MG63 (cell line): ENCODE measurements around the gene CROCC2. TPM values are rescaled to one million over a fixed set of nuclear protein-coding genes. Genes with fewer than 3 reads are reported as not detected.

Source experiments
- DNase-seq: peaks from one replicate; pipeline ENCODE4 v3.0.0-alpha.2; 2020
- H3K27me3 ChIP-seq: fragments of 250-450 bp; sonication (Bioruptor Pico); 2 replicates; pipeline ENCODE4 v1.5.1; 2020; ENCODE audit warnings: mild to moderate bottlenecking, moderate library complexity
- H3K36me3 ChIP-seq: fragments of 250-450 bp; sonication (Bioruptor Pico); 2 replicates; pipeline ENCODE4 v1.5.1; 2020; ENCODE audit warnings: mild to moderate bottlenecking, moderate library complexity
- H3K4me3 ChIP-seq: fragments of 250-450 bp; sonication (Bioruptor Pico); 2 replicates; pipeline ENCODE4 v1.5.1; 2020; ENCODE audit warnings: mild to moderate bottlenecking, moderate library complexity
- H3K9me3 ChIP-seq: fragments of 250-450 bp; sonication (Bioruptor Pico); 2 replicates; pipeline ENCODE4 v1.5.1; 2020; ENCODE audit warnings: mild to moderate bottlenecking, moderate library complexity
- total RNA-seq: library from RNA; depleted of rRNA; stranded (reverse); fragments of >200 nt; shearing (Covaris generic); gene quantifications from 2 replicates; pipeline ENCODE4 v1.2.3, GENCODE V29; 2014; ENCODE audit warnings: low replicate concordance

Gene CROCC2
- total RNA-seq, 1 experiment from 2014 or later: not detected

DNA sequence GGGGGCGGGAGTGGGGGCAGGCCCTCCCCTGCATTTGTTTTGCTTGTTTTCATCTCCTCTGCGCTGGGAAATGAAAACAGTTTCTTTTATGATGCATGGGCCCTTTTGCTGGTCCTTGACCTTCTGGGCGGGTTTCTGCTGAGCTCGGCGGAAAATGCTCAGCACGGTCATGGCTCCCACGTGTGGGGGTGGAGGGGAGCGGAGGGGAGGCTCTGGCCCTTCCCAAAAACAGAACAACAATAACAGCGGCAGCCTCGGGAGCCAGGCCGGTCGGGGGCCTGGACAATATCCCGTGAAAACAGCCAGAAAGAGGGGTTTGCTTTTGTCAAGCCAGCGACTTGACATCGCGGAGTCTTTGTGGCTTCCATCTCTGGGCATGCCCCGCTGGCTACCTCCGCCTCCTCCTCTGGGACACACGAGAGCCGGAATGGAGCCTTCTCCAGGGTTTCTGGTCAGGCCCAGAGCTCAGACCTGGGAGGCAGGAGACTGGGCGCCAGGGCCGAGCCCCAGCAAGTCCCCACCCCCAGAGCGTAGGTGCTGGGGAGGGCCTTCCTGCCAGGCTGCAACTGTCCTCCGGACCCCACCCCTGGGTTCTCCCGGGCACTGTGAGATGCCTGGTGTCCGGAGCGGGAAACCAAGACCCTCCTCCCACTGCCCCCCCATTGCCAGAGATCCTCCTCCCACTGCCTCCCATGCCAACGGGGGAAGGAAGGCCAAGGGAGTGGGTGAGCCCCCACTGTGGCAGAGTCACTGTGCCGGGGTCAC is 56.3 kb downstream of the CROCC2 start:
- no peak for DNase-seq
- no peak overlapping the region for H3K4me3 ChIP-seq
- no peaks in the 10 kb centered on the region for H3K36me3 ChIP-seq
- H3K27me3 ChIP-seq: no peaks in the 10 kb centered on the region
- H3K9me3 ChIP-seq: no peaks in the 10 kb centered on the region

DNA sequence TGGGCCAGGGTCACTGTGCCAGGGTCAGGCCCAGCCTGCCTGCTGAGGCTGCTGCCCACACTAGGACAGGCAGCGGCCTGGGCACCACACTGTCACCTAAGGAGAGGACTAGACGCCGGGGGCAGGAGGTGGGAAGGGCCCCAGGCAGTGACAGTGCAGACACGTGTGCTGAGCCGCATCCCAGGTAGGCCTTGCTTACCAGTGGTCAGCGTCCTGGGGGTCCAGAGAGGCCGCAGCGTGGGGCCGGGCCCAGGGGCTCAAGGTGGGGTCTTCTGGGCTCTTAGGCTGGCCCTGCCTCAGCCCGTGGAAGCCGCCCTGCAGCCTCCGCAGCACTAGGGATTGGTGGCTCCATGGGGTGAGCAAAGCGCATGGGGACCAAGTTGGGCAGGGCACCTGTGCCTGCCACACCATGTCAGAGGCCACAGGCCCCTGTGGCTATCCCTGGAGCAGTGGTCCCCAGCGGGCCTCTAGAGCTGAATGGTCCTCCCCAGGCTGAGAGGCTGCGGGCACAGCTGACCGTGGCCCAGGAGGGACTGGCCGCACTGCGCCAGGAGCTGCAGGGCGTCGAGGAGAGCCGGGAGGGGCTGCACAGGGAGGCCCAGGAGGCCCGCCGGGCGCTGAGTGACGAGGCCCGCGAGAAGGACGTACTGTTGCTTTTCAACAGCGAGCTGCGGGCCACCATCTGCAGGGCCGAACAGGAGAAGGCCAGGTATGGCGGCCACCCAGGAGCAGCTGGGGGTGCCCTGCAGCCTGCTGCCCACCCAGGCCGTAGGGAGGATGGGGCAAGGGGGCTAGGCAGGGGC is 57.1 kb downstream of the CROCC2 start:
- H3K27me3 ChIP-seq: no peaks in the 10 kb centered on the region
- no peaks in the 10 kb centered on the region for H3K36me3 ChIP-seq
- no peaks in the 10 kb centered on the region for H3K9me3 ChIP-seq
- no peak for DNase-seq
- no peak overlapping the region for H3K4me3 ChIP-seq

DNA sequence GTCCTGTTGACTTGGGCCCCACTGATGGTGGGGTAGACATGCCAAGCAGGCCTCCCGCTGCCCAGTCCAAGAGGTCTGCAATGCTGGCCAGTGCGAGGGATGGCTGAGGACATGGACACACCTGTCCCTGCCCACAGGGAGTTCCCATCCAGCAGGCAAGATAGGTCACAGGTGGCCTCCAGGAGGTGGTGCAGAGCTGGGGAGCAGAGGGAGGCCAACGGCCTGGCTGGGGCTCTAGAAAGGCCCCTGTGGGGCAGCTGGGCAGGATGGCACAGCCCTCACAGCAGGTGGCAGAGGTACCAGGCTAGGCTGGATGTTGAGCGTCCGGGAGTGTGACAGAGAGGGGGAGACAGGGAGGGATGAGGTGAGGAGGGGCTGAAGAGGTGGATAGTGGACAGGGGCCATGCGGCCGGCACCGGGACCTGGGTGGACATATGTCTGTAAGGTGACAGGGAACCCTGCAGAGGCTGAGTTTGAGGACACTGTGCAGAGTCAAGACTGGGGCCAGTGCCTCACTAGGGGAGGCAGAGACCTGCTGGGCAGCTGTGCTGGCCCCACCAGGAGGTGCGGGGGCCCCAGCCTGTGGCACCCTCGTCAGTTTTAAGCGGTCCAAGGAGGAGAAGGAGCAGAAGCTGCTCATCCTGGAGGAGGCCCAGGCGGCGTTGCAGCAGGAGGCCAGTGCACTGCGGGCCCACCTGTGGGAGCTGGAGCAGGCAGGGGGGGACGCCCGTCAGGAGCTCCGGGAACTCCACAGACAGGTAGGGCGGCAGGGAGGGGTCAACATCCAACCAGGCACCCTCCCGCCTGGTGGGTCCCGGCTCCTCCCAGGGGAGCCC is 58.0 kb downstream of the CROCC2 start:
- Histone ChIP-seq H3K27me3 (no peaks in the 10 kb centered on the region), H3K36me3 (no peaks in the 10 kb centered on the region), H3K9me3 (no peaks in the 10 kb centered on the region), H3K4me3 (no peak overlapping the region)
- no peak for DNase-seq

DNA sequence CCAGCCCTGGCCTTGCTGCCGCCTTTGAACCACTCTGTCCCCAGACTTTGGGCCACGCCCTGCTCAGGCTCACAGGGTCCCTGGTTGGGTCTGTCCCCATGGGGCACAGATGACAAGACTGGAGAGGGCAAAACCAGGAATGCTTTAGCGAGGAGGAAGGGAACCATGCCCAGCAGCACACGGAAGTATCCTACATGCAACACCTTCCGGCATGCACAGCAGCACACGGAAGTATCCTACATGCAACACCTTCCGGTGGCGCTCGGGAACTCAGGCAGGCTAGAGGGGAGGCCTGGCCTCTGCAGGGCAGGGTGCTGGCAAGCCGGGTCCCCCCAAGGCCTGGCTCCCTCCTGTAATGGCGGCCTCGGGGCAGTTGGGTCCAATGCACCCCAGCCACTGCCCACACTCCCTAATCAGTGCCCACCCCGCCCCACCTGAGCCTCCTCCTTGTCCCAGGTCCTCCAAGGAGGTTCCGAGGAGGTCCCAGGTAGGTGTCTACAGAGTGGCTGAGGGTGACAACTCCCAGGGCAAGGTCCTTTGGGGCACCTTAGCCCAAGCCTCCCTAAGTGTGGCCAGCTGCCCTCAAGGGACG is 58.7 kb downstream of the CROCC2 start:
- no peak overlapping the region for H3K4me3 ChIP-seq
- no peak for DNase-seq
- H3K9me3 ChIP-seq: no peaks in the 10 kb centered on the region
- no peaks in the 10 kb centered on the region for H3K36me3 ChIP-seq
- H3K27me3 ChIP-seq: no peaks in the 10 kb centered on the region

DNA sequence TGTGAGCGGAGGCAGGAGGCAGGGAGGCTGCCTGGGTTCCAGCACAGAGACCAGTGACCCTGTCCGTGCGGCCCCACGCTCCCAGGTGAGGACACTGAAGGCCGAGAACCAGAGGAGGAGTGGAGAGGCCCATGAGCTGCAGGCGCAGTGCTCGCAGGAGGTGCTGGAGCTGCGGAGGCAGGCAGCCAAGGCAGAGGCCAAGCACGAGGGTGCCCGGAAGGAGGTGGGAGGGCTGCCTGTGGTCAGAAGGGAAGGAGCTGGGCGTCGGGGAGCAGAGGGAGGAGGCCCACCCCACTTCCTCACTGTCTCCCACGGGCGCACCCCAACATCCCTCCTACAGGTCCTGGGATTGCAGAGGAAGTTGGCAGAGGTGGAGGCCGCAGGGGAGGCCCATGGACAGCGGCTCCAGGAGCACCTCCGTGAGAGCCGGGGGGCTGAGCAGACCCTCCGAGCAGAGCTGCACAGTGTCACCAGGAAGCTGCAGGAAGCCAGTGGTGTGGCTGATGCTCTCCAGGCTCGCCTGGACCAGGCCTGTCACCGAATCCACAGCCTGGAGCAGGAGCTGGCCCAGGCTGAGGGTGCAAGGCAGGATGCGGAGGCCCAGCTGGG is 59.3 kb downstream of the CROCC2 start:
- no peak for DNase-seq
- Histone ChIP-seq H3K36me3 (no peaks in the 10 kb centered on the region), H3K27me3 (no peaks in the 10 kb centered on the region), H3K4me3 (no peak overlapping the region), H3K9me3 (no peaks in the 10 kb centered on the region; the same call in 1 of the 2 replicates)

DNA sequence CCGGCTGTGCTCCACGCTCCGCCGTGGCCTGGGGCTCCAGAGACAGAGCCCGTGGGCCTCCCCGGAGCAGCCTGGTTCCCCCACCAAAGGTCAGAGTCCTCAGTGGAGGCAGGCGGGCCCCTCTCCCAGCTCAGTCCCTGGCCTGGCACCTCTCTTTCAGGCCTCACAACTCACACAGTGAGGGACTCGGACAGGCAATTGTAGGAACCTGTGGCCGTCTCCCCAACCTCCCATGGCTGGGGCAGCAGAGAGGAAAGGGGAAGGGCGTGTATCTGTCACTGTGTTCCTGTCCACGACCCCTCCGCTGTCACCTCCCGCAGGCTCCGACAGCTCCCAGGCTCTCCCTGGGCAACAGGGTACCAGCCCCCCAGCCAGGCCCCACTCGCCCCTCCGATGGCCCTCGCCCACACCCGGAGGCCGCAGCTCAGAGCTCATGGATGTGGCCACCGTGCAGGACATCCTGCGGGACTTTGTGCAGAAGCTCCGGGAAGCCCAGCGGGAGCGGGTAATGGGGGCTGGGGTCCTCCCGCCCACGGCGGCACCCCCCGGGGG is 59.8 kb downstream of the CROCC2 start:
- no peak for DNase-seq
- Histone ChIP-seq H3K9me3 (no peaks in the 10 kb centered on the region; the same call in 1 of the 2 replicates), H3K27me3 (no peaks in the 10 kb centered on the region), H3K36me3 (no peaks in the 10 kb centered on the region), H3K4me3 (no peak overlapping the region)

DNA sequence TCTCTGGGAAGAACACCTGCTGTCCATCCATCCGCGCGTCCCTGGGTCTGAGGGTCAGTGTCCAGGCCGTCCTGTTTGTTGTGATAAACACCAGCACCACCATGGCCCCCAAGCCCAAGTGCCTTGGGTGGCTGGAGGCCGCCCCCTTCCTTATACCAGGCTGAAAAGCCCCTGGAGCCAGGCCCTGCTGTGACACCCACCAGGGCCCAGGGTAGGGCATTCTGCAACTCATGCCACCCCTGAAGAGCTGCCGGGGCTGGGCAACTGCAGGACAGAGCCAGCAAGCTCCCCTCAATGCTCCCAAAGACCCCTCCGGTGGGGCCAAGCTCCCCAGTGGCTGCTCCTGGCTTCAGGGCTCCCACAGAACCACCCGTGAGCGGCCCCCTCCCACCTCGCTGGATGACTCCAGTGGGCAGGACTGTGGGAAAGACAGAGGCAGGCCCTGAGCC is 60.3 kb downstream of the CROCC2 start:
- Histone ChIP-seq H3K36me3 (no peaks in the 10 kb centered on the region), H3K27me3 (no peaks in the 10 kb centered on the region), H3K9me3 (no peaks in the 10 kb centered on the region; the same call in 1 of the 2 replicates), H3K4me3 (no peak overlapping the region)
- DNase-seq: no peak

DNA sequence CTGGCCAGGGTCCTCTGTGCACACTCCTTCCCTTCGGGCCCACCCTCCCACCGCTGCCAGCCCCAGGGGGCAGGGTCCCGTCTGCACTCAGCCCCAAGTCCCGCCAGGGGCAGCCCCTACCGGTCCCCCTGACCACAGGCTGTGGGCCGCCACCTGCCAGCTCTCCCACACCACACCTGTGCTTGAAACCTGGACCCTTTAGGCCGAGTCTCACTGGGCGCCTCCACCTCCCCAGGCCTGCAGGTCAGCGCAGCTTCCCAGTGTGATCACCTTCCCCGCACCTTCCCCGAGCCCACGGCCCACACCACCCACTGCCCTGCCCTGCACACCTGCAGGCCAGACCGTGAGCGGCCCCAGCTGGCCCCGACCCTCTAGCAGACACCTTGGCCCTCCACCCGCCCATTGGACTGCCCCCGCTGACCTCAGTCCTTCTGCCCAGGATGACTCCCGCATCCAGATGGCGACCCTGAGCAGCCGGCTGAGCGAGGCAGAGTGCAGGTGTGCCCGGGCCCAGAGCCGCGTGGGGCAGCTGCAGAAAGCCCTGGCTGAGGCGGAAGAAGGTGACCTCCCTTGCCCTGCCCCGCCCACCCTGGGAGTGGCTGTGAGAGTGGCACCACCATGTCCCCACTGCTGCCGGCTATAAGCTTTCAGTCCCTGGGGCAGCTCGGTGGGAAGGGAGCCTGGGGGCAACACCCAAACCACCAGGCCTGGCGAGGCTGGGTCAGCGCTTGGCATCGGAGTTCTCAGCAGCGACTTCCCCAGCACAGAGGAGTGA is 61.0 kb downstream of the CROCC2 start:
- no peaks in the 10 kb centered on the region; the same call in 1 of the 2 replicates for H3K9me3 ChIP-seq
- DNase-seq: no peak
- no peaks in the 10 kb centered on the region for H3K27me3 ChIP-seq
- no peaks in the 10 kb centered on the region for H3K36me3 ChIP-seq
- no peak overlapping the region for H3K4me3 ChIP-seq

DNA sequence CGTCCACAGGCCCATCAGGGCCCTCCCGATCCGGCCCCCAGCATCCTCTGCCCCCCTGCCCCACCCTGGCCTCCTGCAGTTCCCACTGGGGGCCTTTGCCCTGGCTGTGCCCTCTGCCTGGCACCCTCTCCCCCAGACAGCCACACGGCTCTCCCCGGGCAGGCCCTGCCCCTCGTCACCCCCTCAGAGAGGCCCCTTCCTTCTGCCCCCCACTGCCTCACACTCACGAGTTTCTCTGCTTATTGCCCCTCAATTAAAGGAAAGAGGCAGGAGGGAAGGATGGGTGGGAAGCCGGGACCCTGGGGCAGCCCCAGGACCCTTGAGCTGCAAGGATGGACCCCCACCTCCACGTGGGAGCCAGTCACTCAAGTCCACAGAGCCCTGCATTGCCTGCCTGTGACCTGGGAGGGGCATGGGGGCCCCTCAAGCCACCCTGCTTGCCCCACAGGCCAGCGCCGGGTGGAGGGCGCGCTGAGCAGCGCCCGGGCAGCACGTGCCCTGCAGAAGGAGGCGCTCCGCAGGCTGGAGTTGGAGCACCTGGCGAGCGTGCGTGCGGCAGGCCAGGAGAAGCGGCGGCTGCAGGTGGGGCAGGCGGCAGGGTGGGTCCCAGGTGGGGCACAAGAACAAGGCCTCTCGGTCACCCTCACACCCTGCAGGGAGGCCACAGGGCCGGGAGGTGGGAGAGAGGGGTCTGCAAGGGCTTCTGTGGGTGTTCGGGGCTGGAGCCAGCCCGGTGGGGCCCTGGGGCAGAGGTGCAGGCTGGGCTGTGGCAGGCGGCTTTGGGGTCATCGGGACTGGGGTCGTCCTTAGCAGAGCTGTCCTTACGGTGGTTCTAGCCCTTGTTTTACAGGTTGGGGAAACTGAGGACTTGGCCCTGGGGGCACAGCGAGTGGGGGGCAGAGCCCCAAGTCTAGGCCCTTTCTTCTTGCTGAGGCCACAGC is 61.8 kb downstream of the CROCC2 start:
- Histone ChIP-seq H3K36me3 (no peaks in the 10 kb centered on the region), H3K4me3 (no peak overlapping the region), H3K9me3 (no peaks in the 10 kb centered on the region; the same call in 1 of the 2 replicates), H3K27me3 (no peaks in the 10 kb centered on the region)
- DNase-seq: no peak

DNA sequence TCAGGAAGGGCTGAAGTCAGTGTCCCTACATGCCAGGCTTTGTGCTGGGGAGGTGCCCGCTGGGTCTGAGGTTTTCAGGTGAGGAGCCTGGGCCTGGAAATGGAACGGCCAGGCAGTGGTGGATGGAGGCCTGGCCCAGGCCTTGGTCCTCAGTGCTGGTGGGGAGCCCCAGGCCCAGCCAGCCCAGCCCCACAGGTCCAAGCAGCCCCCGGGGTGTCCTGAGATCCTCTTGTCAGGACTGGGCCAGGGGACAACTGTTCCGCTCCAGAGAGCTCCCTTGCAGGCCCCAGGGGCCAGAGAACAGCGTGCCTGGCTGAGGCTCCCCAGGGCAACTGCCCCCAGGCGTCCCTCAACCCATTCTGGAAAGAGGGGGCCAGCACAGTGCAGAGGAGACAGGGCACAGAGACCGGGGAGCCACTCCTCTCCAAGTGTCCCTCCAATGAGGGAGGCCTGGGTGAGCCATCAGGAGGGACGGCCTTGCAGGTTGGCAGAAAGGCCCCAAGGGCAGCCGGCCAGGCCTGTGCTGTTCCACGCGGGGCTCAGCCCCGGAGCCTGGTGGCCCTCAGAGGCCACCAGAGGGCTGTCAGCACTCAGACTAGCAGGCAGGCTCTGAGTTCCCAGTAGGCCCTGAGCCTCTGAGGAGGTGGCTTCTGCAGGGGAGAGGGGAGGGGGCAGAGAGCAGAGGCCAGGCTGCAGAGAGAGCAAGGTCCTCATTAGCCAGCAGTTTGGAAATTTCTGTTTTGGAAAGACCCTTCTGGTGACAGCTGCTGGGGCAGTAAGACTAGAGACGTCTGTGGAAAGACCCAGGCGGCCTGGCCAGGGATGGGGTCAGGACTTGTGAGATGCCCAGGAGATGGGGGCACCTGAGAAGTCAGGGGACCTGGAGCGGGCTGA is 62.8 kb downstream of the CROCC2 start:
- Histone ChIP-seq H3K9me3 (no peaks in the 10 kb centered on the region; the same call in 1 of the 2 replicates), H3K27me3 (no peaks in the 10 kb centered on the region), H3K36me3 (no peaks in the 10 kb centered on the region), H3K4me3 (no peak overlapping the region)
- DNase-seq: no peak

DNA sequence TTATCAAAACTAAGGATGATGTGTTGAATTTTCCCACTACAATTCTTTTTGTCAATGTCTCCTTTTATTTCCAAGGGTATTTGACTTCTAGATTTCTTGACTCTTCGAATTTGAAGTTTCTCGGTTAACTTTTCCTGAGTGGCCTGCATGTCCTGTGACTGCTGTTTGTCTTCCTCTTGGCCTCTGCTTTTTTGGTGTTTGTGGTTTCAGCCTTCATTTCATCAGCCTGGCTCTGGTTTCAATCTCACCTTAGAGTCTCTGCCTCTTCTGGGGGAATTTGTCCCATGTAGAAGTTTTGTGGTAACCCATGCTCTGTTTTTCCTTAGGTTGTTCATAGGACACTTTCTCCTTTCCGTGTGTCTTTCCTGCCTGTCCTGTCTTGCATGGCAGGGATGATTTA is 64.0 kb downstream of the CROCC2 start:
- DNase-seq: no peak
- H3K4me3 ChIP-seq: no peak overlapping the region
- no peaks in the 10 kb centered on the region for H3K36me3 ChIP-seq
- no peaks in the 10 kb centered on the region for H3K27me3 ChIP-seq
- no peaks in the 10 kb centered on the region; the same call in 1 of the 2 replicates for H3K9me3 ChIP-seq

DNA sequence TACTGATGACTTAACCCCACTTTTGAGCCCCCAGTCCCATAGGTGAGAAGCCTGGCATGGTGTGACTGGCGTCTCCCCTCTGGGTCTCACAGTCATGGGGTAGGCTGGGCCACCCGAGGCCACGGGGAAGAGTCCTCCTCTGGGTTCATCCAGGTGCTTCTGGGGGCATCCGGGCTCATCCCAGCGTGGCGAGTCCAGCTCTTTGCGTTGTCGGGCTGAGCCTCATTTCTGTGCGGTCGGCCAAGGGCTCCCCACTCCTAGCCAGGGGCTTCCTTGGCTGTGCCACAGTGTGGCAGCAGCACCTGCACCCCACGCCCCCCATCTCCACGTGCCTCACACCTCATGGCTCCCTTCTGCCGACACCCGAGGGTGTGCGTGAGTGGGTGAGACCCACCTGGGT is 64.7 kb downstream of the CROCC2 start:
- Histone ChIP-seq H3K4me3 (no peak overlapping the region), H3K9me3 (no peaks in the 10 kb centered on the region; the same call in 1 of the 2 replicates), H3K36me3 (no peaks in the 10 kb centered on the region), H3K27me3 (no peaks in the 10 kb centered on the region)
- no peak for DNase-seq

DNA sequence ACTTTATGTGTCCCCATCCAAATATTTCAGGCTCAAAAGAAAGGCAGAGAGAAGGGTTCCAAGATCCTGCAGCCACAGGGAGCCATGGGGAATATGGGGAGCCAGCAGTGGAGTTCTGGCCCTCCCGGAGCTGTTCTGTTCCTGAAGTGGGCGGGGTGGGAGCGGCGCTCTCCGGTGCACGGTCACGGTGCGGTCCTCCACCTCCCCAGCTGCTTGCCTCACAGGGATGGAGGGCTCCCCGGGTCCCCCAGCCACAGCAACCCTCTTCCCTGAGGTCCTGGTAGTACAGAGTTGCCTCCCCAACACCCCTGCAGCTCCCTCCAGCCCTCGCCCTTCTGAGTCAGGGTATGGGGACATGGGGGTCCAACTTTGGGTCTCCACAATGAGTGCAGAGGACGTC is 66.1 kb downstream of the CROCC2 start:
- no peak for DNase-seq
- Histone ChIP-seq H3K36me3 (no peaks in the 10 kb centered on the region), H3K27me3 (no peaks in the 10 kb centered on the region), H3K9me3 (no peaks in the 10 kb centered on the region; the same call in 1 of the 2 replicates), H3K4me3 (no peak overlapping the region)
